Suprapubic skin (tissue), 4 donors: ENCODE results near the gene SLC30A7. TPM values are rescaled to one million over a fixed set of nuclear protein-coding genes. Genes with fewer than 3 reads are reported as not detected.
"Not testable (repeated sequence)": the region's sequence is repeated elsewhere in the genome, so short reads cannot be mapped to it uniquely, and the experiment has no call there.

Source experiments
- DNase-seq, 2 donors: peaks; one replicate each; pipeline ENCODE4 v3.0.0-alpha.2; 2019; ENCODE audit warnings: low spot score in 2 of 2
- H3K27ac ChIP-seq: fragments of 200-600 bp; sonication (generic); one replicate; pipeline ENCODE4 v1.5.1; 2019
- H3K27me3 ChIP-seq: fragments of 200-600 bp; sonication (generic); one replicate; pipeline ENCODE4 v1.5.1; 2019
- H3K36me3 ChIP-seq: fragments of 200-600 bp; sonication (generic); one replicate; pipeline ENCODE4 v1.5.1; 2019
- H3K4me1 ChIP-seq: fragments of 200-600 bp; sonication (generic); one replicate; pipeline ENCODE4 v1.5.1; 2019
- H3K4me3 ChIP-seq: fragments of 200-600 bp; sonication (generic); one replicate; pipeline ENCODE4 v1.5.1; 2019; ENCODE audit warnings: mild to moderate bottlenecking
- H3K9me3 ChIP-seq: fragments of 200-600 bp; sonication (generic); one replicate; pipeline ENCODE4 v1.5.1; 2019
- EP300 ChIP-seq: sonication (generic); formaldehyde crosslinking; IDR thresholded peaks from one replicate; pipeline ENCODE4 v1.6.1; 2017; ENCODE audit warnings: antibody characterized with exemption
- POLR2A ChIP-seq, 2 donors: fragments of 450-650 bp; IDR thresholded peaks; one replicate each; pipeline ENCODE4 v1.6.1; 2017; ENCODE audit warnings: antibody characterized with exemption in 2 of 2, mild to moderate bottlenecking in 2 of 2, moderate library complexity in 2 of 2
- POLR2AphosphoS5 ChIP-seq, 3 donors: sonication (generic); formaldehyde crosslinking; IDR thresholded peaks; one replicate each; pipeline ENCODE4 v1.6.1; 2017; ENCODE audit warnings: antibody characterized with exemption in 3 of 3
- WGBS: methylation state at CpG from one replicate; pipeline ENCODE4 v1.1.5; 2018; 5-methylcytosine and 5-hydroxymethylcytosine counted together
- total RNA-seq, 4 donors: library from RNA; depleted of rRNA; stranded (reverse); fragments of >200 nt; gene quantifications; one replicate each; pipeline ENCODE4 v1.1.0, GENCODE V29; 2016
- TF ChIP-seq, protein P1 (sequence below), 2 donors: fragments of 200-600 bp in 1 of 2; fragments of 450-650 bp in 1 of 2; sonication (generic) in 1 of 2; IDR thresholded peaks; one replicate each; pipeline ENCODE4 v1.5.1; 2016 to 2019; ENCODE audit warnings: antibody characterized with exemption in 2 of 2, mild to moderate bottlenecking in 1 of 2, moderate library complexity in 1 of 2

SLC30A7 gene
- total RNA-seq, 4 donors from 2014 or later: 16.4 to 22.5 (median 19.5) TPM

DNA sequence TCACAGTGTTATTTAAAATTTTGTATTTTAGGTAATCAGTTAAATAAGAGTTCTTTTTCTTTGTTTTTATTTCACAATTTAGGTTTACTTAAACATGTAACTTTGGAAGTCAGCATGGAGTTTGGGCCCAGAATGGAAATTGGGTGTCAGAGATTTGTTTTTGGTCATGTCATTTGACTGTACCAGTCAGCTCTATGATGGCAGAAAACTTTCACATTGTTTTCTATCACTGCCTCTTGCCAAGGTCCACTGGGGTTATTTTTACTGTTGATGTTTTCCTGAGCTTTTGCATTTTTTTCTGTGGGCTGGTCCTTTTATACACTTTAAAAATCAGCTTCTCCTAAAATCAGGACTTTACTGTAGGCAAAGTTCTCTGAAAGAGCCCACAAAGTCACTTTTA is 54.4 kb downstream of the SLC30A7 start:
- TF ChIP-seq POLR2A (IDR thresholded peaks at IDR 0.05) (no peak), POLR2AphosphoS5 (IDR thresholded peaks at IDR 0.05) (no peak), EP300 (no peak)
- TF ChIP-seq, protein P1, sequence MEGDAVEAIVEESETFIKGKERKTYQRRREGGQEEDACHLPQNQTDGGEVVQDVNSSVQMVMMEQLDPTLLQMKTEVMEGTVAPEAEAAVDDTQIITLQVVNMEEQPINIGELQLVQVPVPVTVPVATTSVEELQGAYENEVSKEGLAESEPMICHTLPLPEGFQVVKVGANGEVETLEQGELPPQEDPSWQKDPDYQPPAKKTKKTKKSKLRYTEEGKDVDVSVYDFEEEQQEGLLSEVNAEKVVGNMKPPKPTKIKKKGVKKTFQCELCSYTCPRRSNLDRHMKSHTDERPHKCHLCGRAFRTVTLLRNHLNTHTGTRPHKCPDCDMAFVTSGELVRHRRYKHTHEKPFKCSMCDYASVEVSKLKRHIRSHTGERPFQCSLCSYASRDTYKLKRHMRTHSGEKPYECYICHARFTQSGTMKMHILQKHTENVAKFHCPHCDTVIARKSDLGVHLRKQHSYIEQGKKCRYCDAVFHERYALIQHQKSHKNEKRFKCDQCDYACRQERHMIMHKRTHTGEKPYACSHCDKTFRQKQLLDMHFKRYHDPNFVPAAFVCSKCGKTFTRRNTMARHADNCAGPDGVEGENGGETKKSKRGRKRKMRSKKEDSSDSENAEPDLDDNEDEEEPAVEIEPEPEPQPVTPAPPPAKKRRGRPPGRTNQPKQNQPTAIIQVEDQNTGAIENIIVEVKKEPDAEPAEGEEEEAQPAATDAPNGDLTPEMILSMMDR (IDR thresholded peaks at IDR 0.05): no peak
- Histone ChIP-seq H3K27me3 (no peaks in the 10 kb centered on the region), H3K9me3 (no peaks in the 10 kb centered on the region), H3K4me3 (no peak overlapping the region), H3K4me1 (peaks cover 16% of the 10 kb centered on the region), H3K36me3 (peaks cover 16% of the 10 kb centered on the region), H3K27ac (no peak overlapping the region)
- DNase-seq: no peak

DNA sequence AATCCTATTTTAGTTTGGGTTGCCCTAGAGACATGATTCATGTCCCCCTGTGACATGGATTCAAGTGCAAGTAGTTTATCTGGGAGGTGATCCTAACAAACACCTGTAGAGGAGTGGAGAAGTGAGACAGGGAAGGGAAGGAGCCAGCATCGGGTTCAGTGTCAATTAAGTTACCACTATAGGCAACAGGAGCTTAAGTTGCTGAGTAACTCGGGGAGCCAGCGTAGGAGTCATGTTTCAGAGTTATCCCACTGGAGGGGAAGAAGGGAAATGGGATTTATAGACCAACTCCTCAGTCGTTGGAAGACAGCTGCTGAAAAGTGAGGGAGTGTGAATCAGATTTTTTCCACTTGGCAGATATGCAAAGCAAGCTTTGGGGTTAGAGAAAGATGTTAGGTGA is 54.9 kb downstream of the SLC30A7 start:
- no peak for DNase-seq
- no peak overlapping the region for H3K27ac ChIP-seq
- peaks cover 16% of the 10 kb centered on the region for H3K36me3 ChIP-seq
- H3K9me3 ChIP-seq: no peaks in the 10 kb centered on the region
- no peak overlapping the region for H3K4me3 ChIP-seq
- peaks cover 16% of the 10 kb centered on the region for H3K4me1 ChIP-seq
- WGBS: 56% methylated on average over 4 of the region's 4 CpGs
- no peaks in the 10 kb centered on the region for H3K27me3 ChIP-seq
- TF ChIP-seq, protein P1 (IDR thresholded peaks at IDR 0.05): no peak
- TF ChIP-seq POLR2A (IDR thresholded peaks at IDR 0.05): no peak
- TF ChIP-seq POLR2AphosphoS5 (IDR thresholded peaks at IDR 0.05): no peak
- TF ChIP-seq EP300: no peak

DNA sequence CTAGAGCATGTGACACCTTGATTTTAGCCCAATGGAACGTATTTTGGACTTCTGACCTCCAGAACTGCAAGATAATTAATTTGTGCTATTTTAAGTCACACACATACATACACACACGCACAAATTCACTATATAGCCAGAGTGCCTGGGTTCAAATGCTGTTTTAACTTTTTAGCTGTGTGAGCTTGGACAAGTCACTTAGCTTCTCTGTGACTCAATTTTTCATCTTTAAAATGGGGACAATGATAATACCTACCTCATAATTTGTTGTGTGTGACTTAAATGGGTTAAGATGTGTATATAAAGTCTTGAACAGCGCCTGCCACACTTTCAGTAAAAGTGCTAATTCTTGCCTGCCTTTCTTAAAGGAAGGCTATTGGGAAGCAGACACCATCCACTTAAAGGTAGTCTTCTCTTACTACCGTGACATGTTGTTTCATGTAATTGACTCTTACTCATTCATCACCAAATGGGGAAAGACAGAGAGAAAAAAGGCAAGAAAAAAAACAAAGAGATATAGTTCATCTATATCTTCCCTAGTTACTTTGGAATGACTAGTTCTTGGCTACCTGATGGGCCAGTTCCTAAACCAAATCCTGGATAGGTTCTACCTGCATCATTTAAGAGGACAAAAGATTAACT is 56.3 kb downstream of the SLC30A7 start:
- Histone ChIP-seq H3K36me3 (peaks cover 16% of the 10 kb centered on the region), H3K4me1 (peaks cover 16% of the 10 kb centered on the region), H3K9me3 (no peaks in the 10 kb centered on the region), H3K27me3 (no peaks in the 10 kb centered on the region), H3K27ac (no peak overlapping the region), H3K4me3 (no peak overlapping the region)
- no peak for DNase-seq
- TF ChIP-seq POLR2A (IDR thresholded peaks at IDR 0.05) (no peak), POLR2AphosphoS5 (IDR thresholded peaks at IDR 0.05) (no peak), EP300 (no peak)
- TF ChIP-seq, protein P1 (IDR thresholded peaks at IDR 0.05): no peak
- WGBS: 99% methylated on average over 4 of the region's 4 CpGs

DNA sequence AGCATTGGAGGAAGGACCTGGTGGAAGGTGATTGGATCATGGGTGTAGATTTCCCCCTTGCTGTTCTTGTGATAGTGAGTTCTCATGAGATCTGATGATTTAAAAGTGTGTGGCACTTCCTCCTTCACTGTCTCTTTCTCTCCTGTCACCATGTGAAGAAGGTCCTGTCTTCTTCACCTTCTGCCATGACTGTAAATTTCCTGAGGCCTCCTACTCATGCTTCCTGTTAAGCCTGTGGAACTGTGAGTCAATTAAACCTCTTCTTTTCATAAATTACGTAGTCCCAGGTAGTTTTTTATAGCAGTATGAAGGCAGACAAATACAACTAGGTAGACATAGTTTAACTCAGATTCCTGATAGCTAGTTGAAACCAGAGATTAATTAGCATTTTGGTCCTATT is 57.1 kb downstream of the SLC30A7 start:
- H3K36me3 ChIP-seq: peaks cover 16% of the 10 kb centered on the region
- WGBS: 84% methylated on average over 1 of the region's 1 CpG
- H3K9me3 ChIP-seq, H3K27ac ChIP-seq, H3K4me3 ChIP-seq, H3K27me3 ChIP-seq, DNase-seq: not testable (repeated sequence)
- peaks cover 16% of the 10 kb centered on the region for H3K4me1 ChIP-seq

DNA sequence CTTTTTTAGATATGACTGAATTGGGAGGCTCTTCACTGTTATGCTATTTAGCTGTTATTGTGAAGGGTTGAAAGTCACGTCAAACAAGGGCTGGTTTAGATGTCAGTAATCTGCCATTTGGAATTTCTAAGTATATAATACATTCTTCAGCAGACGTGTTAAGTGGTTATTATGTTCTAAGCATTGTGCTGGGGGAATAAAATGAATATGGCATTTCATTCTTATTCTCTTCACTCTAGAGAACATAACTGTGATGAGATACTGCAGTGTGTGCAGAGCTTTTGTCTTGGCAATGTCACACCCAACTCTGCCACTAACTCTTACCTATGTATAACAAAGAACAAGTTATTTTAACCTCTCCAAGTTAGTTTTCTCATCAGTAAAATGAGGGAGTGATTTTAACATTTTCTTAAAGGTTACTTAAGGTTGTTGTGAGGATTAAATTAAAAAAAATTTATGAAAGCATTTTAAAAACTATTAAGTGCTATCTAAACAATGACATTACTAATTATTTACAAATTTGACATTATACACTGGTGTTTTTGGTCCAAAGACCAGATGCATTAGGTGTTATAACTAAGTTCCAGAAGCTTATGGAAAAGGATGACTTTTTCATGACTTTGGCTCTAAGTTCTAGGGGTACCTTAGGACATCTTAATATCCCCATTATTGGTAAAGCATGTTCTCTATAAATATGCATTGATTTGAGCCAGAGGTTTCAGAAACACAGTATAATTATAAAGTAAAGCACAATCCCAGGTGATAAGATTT is 58.3 kb downstream of the SLC30A7 start:
- Histone ChIP-seq H3K9me3 (no peaks in the 10 kb centered on the region), H3K4me1 (peaks cover 14% of the 10 kb centered on the region), H3K27me3 (no peaks in the 10 kb centered on the region), H3K4me3 (no peak overlapping the region), H3K27ac (no peak overlapping the region), H3K36me3 (peaks cover 18% of the 10 kb centered on the region)
- no peak for DNase-seq
- WGBS: 82% methylated on average over 2 of the region's 2 CpGs
- TF ChIP-seq, protein P1 (IDR thresholded peaks at IDR 0.05): no peak
- TF ChIP-seq POLR2AphosphoS5 (IDR thresholded peaks at IDR 0.05): no peak
- TF ChIP-seq POLR2A (IDR thresholded peaks at IDR 0.05): no peak
- no peak for TF ChIP-seq EP300
